GM12864 (cell line): ENCODE results near the gene SLC26A11.

Experiments
- DNase-seq: peaks from one replicate; pipeline ENCODE4 v3.0.0-alpha.2; 2011; ENCODE audit warnings: low read depth
- H3K4me3 ChIP-seq: 2 replicates; pipeline ENCODE4 v1.5.1; 2011; ENCODE audit warnings: mild to moderate bottlenecking, low read depth, low read length, control low read depth
- TF ChIP-seq, protein P1 (sequence below): IDR thresholded peaks from 2 replicates; pipeline ENCODE4 v1.5.1; 2011; ENCODE audit warnings: low read depth, mild to moderate bottlenecking, moderate library complexity, low read length, control low read depth, inconsistent platforms; ENCODE audit errors: missing control alignments

The SLC26A11 gene

GRCh38 chr17:80267391-80267790, 47.2 kb downstream of the SLC26A11 start:
- DNase-seq = no peak
- no peak overlapping the region for H3K4me3 ChIP-seq
- TF ChIP-seq, protein P1, sequence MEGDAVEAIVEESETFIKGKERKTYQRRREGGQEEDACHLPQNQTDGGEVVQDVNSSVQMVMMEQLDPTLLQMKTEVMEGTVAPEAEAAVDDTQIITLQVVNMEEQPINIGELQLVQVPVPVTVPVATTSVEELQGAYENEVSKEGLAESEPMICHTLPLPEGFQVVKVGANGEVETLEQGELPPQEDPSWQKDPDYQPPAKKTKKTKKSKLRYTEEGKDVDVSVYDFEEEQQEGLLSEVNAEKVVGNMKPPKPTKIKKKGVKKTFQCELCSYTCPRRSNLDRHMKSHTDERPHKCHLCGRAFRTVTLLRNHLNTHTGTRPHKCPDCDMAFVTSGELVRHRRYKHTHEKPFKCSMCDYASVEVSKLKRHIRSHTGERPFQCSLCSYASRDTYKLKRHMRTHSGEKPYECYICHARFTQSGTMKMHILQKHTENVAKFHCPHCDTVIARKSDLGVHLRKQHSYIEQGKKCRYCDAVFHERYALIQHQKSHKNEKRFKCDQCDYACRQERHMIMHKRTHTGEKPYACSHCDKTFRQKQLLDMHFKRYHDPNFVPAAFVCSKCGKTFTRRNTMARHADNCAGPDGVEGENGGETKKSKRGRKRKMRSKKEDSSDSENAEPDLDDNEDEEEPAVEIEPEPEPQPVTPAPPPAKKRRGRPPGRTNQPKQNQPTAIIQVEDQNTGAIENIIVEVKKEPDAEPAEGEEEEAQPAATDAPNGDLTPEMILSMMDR = no peak

DNA sequence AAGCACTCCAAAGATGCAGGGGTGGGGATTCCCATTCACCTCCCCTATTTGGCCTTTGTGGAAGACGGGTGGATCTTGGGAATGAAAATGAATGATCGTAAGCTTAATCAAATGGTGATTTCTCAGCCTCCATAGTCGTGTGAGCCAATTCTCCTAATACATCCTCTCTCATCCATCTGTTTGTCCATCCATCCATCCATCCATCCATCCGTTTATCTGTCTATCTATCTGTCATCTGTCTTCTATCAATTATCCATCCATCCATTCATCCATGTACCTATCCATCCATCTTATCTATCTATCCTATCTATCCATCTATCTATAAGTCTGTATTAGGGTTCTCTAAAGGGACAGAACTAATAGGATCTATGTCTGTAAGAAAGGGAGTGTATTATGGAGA, 48.2 kb downstream of the SLC26A11 start:
- no peak overlapping the region for H3K4me3 ChIP-seq
- DNase-seq = no peak
- TF ChIP-seq, protein P1 = no peak

DNA sequence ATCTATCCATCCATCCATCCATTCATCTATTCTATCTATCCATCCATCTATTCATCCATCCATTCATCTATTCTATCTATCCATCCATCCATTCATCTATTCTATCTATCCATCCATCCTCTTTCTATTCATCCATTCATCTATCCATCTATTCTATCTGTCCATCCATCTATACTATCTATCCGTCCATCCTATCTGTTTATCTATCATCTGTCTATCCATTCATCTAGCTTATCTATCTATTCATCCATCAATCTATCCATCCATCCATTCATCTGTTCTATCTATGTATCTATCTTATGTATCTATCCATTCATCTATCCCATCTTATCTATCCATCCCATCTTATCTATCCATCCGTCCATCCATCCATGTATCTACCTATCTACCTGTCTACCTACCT, 49.2 kb downstream of the SLC26A11 start:
- H3K4me3 ChIP-seq = no peak overlapping the region
- DNase-seq = no peak
- TF ChIP-seq, protein P1 = no peak

DNA sequence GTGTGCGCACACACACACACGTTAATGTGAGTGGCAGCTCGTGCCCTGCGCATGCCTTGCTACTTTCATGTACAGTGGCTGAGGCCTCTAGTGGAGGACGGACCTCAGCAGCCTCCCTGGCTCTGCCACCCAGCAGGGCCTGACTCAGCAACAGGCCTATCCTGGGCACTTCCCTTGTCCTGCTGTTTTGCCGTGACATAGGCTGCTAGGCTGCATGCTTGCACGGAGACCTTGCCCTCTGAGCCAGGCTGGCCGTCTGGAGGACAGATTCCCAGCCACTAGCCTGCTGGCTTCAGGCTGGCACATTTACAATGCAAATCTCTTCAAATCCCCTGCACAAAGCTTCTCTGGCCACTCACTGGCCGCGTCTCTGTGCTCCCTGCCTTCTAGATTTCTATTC, 49.9 kb downstream of the SLC26A11 start:
- TF ChIP-seq, protein P1 = no peak
- no peak overlapping the region for H3K4me3 ChIP-seq
- DNase-seq = no peak

DNA sequence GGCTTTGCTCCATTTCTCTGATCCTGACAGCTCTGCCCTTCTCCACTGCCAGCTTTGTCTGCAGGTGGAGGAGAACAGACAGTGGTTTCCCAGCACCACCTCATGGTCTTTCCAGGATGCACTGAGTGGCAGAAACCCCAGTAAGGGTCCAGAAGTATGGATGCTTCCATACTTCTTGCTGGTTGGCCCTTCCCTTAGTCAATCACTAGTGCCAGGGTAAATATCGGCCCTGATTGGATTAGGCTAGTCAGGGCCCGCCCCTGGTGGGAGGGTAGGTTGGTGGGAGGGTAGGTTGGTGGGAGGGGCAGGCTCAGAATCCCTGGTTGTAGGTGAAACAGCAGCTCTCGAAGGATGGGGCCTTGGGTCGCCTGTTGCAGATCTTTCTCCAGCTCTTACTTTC, 50.6 kb downstream of the SLC26A11 start:
- TF ChIP-seq, protein P1 = no peak
- no peak overlapping the region for H3K4me3 ChIP-seq
- no peak for DNase-seq

DNA sequence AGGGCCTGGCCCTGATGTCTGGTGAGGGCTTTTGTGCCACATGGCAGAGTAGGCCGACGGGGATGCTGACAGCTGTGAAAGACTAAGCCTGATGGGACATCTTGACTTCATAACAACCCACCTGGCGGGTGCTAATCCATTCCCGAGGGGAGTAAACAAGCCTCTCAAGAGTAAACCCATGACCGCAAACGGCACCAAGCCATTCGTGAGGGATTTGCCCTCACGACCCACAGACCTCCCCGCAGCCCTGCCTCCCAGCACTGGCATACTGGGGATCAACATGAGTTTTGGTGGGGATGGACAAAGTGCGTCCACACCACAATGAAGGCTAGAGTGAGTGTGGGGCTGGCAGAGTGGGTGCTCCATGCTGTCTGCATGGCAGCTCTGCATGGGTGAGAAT, 52.1 kb downstream of the SLC26A11 start:
- no peak for DNase-seq
- TF ChIP-seq, protein P1 = no peak
- no peak overlapping the region for H3K4me3 ChIP-seq

DNA sequence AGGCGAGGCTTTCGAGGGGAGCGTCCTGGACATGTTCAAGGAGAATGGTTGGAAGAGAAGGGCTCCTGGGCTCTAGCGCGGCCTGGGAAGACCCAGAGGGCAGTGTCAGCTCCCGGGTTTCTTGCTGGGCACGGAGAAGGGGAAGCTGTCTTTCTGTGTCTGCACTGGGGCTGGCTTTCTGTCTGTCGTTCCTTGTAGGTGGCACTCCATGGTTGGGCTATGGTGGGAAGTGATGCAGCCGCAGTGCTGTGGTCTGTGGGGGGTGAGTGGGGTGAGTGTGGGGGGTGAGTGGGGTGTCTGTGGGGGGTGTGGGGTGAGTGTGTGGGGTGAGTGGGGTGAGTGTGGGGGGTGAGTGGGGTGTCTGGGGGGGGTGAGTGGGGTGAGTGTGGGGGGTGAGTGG, 54.1 kb downstream of the SLC26A11 start:
- no peak overlapping the region for H3K4me3 ChIP-seq
- no peak for DNase-seq
- TF ChIP-seq, protein P1 = no peak
